Naive thymus-derived CD4-positive, alpha-beta T cell (primary cell): ENCODE measurements around the gene NGEF. TPM values are rescaled to one million over a fixed set of nuclear protein-coding genes. Genes with fewer than 3 reads are reported as not detected.

Source experiments
- ATAC-seq: fragments of 150-1000 bp; cut with Tn5 transposase; 2 replicates; pipeline ENCODE4 v1.10.0; 2021; ENCODE audit warnings: mild to moderate bottlenecking, moderate library complexity
- CTCF ChIA-PET: fragments of 350-600 bp; sonication (Branson Sonifier 250); formaldehyde crosslinking; loops from one replicate; lab custom pipeline; 2021; ENCODE audit warnings: antibody characterized with exemption; lab: Charles Lee
- POLR2A ChIA-PET: fragments of 350-600 bp; sonication (Branson Sonifier 250); formaldehyde crosslinking; loops from one replicate; lab custom pipeline; 2021; ENCODE audit warnings: antibody characterized with exemption, inconsistent platforms; lab: Charles Lee
- DNase-seq, 9 donors: peaks; one replicate each; pipeline versions ENCODE4 v3.0.0 to v3.0.0-alpha.2; 2020 to 2022; ENCODE audit warnings: mixed read lengths in 1 of 9
- H3K27ac ChIP-seq: one replicate; pipeline ENCODE4 v1.7.0; 2013; ENCODE audit warnings: mild to moderate bottlenecking, low read depth, low read length, moderate library complexity
- H3K27me3 ChIP-seq, 2 donors: one replicate each; pipeline ENCODE4 v1.7.0; 2013; ENCODE audit warnings: low read length in 2 of 2, mild to moderate bottlenecking in 2 of 2, moderate library complexity in 2 of 2; ENCODE audit not compliant: control insufficient read depth in 2 of 2, insufficient read depth in 2 of 2
- H3K36me3 ChIP-seq, 3 experiments: 1 replicate in 2 of 3; 2 replicates in 1 of 3; pipeline ENCODE4 v1.7.0; 2013; ENCODE audit warnings: low read length in 3 of 3, mild to moderate bottlenecking in 3 of 3, moderate library complexity in 1 of 3; ENCODE audit not compliant: insufficient read depth in 3 of 3, control insufficient read depth in 2 of 3
- H3K4me1 ChIP-seq, 2 donors: one replicate each; pipeline ENCODE4 v1.7.0; 2013; ENCODE audit warnings: low read length in 2 of 2, mild to moderate bottlenecking in 2 of 2, moderate library complexity in 1 of 2; ENCODE audit not compliant: control insufficient read depth in 2 of 2, insufficient read depth in 2 of 2
- H3K4me3 ChIP-seq: 2 replicates; pipeline ENCODE4 v1.7.0; 2013; ENCODE audit warnings: mild to moderate bottlenecking, low read length
- H3K9me3 ChIP-seq, 3 experiments: 1 replicate in 2 of 3; 2 replicates in 1 of 3; pipeline ENCODE4 v1.7.0; 2013; ENCODE audit warnings: low read length in 3 of 3; ENCODE audit not compliant: control insufficient read depth in 2 of 3
- H3K27ac Mint-ChIP-seq, 9 donors: one replicate each; pipeline ENCODE4 v1.8.0; 2020 to 2022; ENCODE audit warnings: mixed read lengths in 9 of 9, mild to moderate bottlenecking in 8 of 9, moderate library complexity in 5 of 9, inconsistent platforms in 2 of 9
- H3K27me3 Mint-ChIP-seq, 5 donors: one replicate each; pipeline ENCODE4 v1.8.0; 2021 to 2022; ENCODE audit warnings: mixed read lengths in 5 of 5, mild to moderate bottlenecking in 1 of 5
- H3K36me3 Mint-ChIP-seq, 5 donors: one replicate each; pipeline ENCODE4 v1.8.0; 2020 to 2022; ENCODE audit warnings: mixed read lengths in 5 of 5, mild to moderate bottlenecking in 3 of 5, inconsistent platforms in 1 of 5
- H3K4me1 Mint-ChIP-seq, 7 donors: one replicate each; pipeline ENCODE4 v1.8.0; 2020 to 2022; ENCODE audit warnings: mixed read lengths in 7 of 7, mild to moderate bottlenecking in 3 of 7, inconsistent platforms in 1 of 7
- H3K4me3 Mint-ChIP-seq, 10 donors: one replicate each; pipeline ENCODE4 v1.8.0; 2020 to 2022; ENCODE audit warnings: mild to moderate bottlenecking in 10 of 10, mixed read lengths in 10 of 10, moderate library complexity in 6 of 10, inconsistent platforms in 2 of 10
- H3K9me3 Mint-ChIP-seq, 11 donors: one replicate each; pipeline ENCODE4 v1.8.0; 2020 to 2022; ENCODE audit warnings: mixed read lengths in 11 of 11, mild to moderate bottlenecking in 4 of 11, inconsistent platforms in 1 of 11, moderate library complexity in 1 of 11
- intact Hi-C, 2 donors: fragments of 100-400 bp; cut with micrococcal nuclease; formaldehyde crosslinking; loops; one replicate each; pipeline ENCODE4 v1.15.1; 2023
- polyA plus RNA-seq, 2 donors: library from polyadenylated mRNA; unstranded; fragments of 300-500 nt; fragmentation: Illumina TruSeq; gene quantifications; one replicate each; pipeline ENCODE4 v1.2.3, GENCODE V29; 2021
- total RNA-seq, 6 experiments: library from RNA in 5 of 6; stranded (reverse) in 5 of 6; gene quantifications; 1 replicate in 5 of 6; 2 replicates in 1 of 6; pipeline ENCODE4 v1.2.3 and lab custom pipeline; 2021 to 2026

Gene NGEF
- total and polyA plus RNA-seq, 7 experiments from 2014 or later = not detected

DNA sequence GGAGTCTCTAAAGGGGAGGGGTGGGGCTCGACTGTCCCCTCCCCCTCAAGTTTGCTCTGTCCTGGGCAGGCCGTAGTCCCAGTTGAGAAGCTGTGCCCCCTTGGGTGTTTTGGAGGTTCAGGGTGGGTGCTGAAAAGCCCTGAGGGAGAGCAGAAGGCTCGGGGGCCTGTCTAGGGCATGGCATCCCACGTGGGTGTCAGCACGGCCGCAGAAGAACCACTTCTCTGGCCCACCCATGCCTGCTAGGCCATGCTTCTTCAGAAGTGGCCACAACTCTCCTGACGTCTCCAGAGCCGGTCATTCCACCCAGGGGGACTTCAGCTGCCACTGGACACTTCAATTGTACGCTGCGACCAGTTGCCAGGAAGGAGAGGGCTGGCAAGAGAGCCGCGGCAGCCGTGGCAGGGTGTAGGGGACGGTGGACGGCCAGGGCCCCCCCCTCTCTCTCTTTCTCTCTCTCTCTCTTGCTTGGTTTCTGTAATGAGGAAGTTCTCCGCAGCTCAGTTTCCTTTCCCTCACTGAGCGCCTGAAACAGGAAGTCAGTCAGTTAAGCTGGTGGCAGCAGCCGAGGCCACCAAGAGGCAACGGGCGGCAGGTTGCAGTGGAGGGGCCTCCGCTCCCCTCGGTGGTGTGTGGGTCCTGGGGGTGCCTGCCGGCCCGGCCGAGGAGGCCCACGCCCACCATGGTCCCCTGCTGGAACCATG, 46.9 kb upstream of the NGEF start, which contains the start of gene INPP5D:
INPP5D (plus strand) TSS at position 546 of the 704 bp plus-strand sequence; CDS start at position 683, 137 bp downstream.
- Mint-ChIP-seq H3K27ac (peak within 1 kb of the TSS; percentile 90 to 99 (median 95)), H3K27me3 (peaks cover 0 to under 1% (median 0%) of the 10 kb centered on the region in 5 donors), H3K4me1 (peaks cover 31 to 43% (median 40%) of the 10 kb centered on the region in 7 donors), H3K9me3 (no peaks in the 10 kb centered on the region), H3K36me3 (peaks cover 0 to 10% (median 0%) of the 10 kb centered on the region in 5 donors), H3K4me3 (peak within 1 kb of the TSS; percentile 86 to 98 (median 96))
- peak within 1 kb of the TSS; percentile 85 for H3K27ac ChIP-seq
- peak; percentile 85 for ATAC-seq
- DNase-seq = peak; percentile 51 to 83 (median 78)
- intact Hi-C loops = loop anchor here (1.0 to 10.0 kb wide), 11 partner anchors 19 to 509 kb away; partner anchors contain the start of genes ATG16L1 (in 2 of the 2), EIF4E2 (in 1 of the 2), GIGYF2 (in 1 of the 2) and TIGD1 (in 1 of the 2)
- CTCF ChIA-PET = interaction anchor here (0.6 to 1.7 kb wide), 8 partner anchors 14 to 238 kb away, joined by 3 to 20 read pairs (median 4); no protein-coding TSS in a partner anchor
- POLR2A ChIA-PET = interaction anchor here (0.6 to 4.4 kb wide), 16 partner anchors 8 to 326 kb away, joined by 3 to 144 read pairs (median 6); partner anchors contain the start of gene ATG16L1
- peaks cover 0 to 21% (median 0%) of the 10 kb centered on the region in 3 experiments for H3K36me3 ChIP-seq
- H3K4me3 ChIP-seq = peak within 1 kb of the TSS; percentile 88
- H3K4me1 ChIP-seq = peaks cover 30 to 35% of the 10 kb centered on the region in 2 donors
- no peaks in the 10 kb centered on the region for H3K9me3 ChIP-seq
- no peaks in the 10 kb centered on the region for H3K27me3 ChIP-seq

DNA sequence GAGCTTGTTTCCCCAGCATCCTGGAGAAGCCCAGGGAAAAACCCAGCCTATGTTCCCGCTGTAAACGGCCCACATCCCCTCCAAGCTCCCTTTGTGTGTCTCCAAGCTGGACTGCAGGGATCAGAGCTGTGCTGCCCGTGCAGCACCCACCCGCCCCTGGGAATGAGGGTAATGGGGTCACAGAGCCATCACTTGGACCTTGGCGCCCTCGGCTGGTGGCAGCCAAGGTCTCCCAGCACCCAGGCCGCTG, 46.4 kb upstream of the NGEF start:
- Histone ChIP-seq H3K27me3 (no peaks in the 10 kb centered on the region), H3K9me3 (no peaks in the 10 kb centered on the region), H3K36me3 (peaks cover 0 to 20% (median 0%) of the 10 kb centered on the region in 3 experiments), H3K27ac (peak overlapping the region; percentile 85), H3K4me3 (peak overlapping the region; percentile 88), H3K4me1 (peaks cover 25 to 32% of the 10 kb centered on the region in 2 donors)
- intact Hi-C loops = no loop called here
- CTCF ChIA-PET = interaction anchor here (0.6 kb wide), 1 partner anchor 238 kb away, joined by 3 read pairs; no protein-coding TSS in a partner anchor
- no peaks in the 10 kb centered on the region for H3K9me3 Mint-ChIP-seq
- ATAC-seq (no peak), DNase-seq (no peak)
- peaks cover 0 to 5% (median 0%) of the 10 kb centered on the region in 5 donors for H3K27me3 Mint-ChIP-seq
- H3K27ac Mint-ChIP-seq = peak overlapping the region in 8 of 9 donors; percentile 90 to 99 (median 95)
- H3K4me1 Mint-ChIP-seq = peaks cover 29 to 41% (median 35%) of the 10 kb centered on the region in 7 donors
- peaks cover 0 to 10% (median 0%) of the 10 kb centered on the region in 5 donors for H3K36me3 Mint-ChIP-seq
- H3K4me3 Mint-ChIP-seq = peak overlapping the region in 9 of 10 donors; percentile 86 to 98 (median 96)
- POLR2A ChIA-PET = interaction anchor here (0.8 to 4.4 kb wide), 7 partner anchors 10 to 325 kb away, joined by 4 to 144 read pairs (median 8); no protein-coding TSS in a partner anchor

DNA sequence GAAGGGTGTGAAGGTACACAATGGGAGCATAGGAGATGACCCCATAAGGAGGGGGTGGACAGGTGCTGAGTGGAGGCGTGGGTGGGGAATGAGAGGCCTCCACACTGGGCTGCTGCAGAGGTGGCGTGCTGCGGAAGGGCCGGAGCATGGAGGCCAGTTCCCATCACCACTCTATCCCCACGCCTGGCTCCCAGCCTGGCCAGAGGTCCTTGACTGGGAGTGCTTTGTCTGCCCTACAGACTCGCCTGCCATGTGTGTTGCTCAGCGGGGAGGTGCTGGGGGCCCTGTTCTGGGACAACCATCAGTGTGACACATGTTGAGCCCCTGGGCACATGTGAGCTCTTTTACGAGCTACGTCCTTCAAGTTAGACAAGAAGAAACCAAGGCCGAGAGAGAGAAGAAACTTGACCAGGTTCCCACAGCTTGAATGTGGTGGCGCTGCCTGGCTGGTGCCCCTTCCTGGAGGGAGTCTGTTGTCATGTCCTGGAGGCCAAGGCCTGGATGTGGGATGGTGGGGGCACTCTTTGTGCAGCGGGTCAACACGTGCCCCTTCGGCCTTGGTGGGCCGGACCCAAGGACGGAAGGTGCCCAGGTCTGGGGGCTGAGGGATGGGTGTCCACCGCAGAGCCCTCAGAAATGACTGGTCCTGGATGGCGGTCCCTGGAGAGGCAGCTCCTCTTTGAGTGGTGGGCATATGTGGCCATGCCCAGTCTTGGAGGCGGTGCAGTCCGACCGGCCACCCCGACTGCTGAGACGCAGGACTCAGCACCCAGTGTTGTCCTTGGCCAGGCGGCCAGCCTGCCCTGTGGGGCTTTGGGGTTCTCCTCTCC, 45.9 kb upstream of the NGEF start:
- Mint-ChIP-seq H3K36me3 (peaks cover 0 to 10% (median 0%) of the 10 kb centered on the region in 5 donors), H3K27me3 (peaks cover 0 to 10% (median 0%) of the 10 kb centered on the region in 5 donors), H3K4me1 (peaks cover 30 to 41% (median 34%) of the 10 kb centered on the region in 7 donors), H3K27ac (peak overlapping the region; percentile 68 to 99 (median 95)), H3K9me3 (no peaks in the 10 kb centered on the region), H3K4me3 (peak overlapping the region; percentile 30 to 97 (median 67))
- Histone ChIP-seq H3K4me1 (peaks cover 23 to 31% of the 10 kb centered on the region in 2 donors), H3K27me3 (no peaks in the 10 kb centered on the region), H3K27ac (peak overlapping the region; percentile 85), H3K36me3 (peaks cover 0 to 15% (median 0%) of the 10 kb centered on the region in 3 experiments), H3K4me3 (peak overlapping the region; percentile 88), H3K9me3 (no peaks in the 10 kb centered on the region)
- DNase-seq (no peak), ATAC-seq (no peak)
- POLR2A ChIA-PET = interaction anchor here (0.6 to 4.4 kb wide), 6 partner anchors 22 to 330 kb away, joined by 3 to 144 read pairs (median 8); no protein-coding TSS in a partner anchor
- intact Hi-C loops = no loop called here
- CTCF ChIA-PET = no interaction called here

GRCh38 chr2:233056961-233057605, 44.0 kb upstream of the NGEF start:
- Histone ChIP-seq H3K4me1 (peaks cover 17 to 22% of the 10 kb centered on the region in 2 donors), H3K27ac (no peak overlapping the region), H3K4me3 (no peak overlapping the region), H3K27me3 (no peaks in the 10 kb centered on the region), H3K36me3 (peaks cover 0 to 11% (median 0%) of the 10 kb centered on the region in 3 experiments), H3K9me3 (no peaks in the 10 kb centered on the region)
- intact Hi-C loops = no loop called here
- DNase-seq = no peak
- Mint-ChIP-seq H3K9me3 (no peaks in the 10 kb centered on the region), H3K27ac (peak overlapping the region in 4 of 9 donors; percentile 7 to 71 (median 39)), H3K36me3 (peaks cover 0 to 7% (median 0%) of the 10 kb centered on the region in 5 donors), H3K4me1 (peaks cover 14 to 28% (median 20%) of the 10 kb centered on the region in 7 donors), H3K4me3 (peak overlapping the region in 2 of 10 donors; percentile 30 to 60), H3K27me3 (peaks cover 0 to 23% (median 0%) of the 10 kb centered on the region in 5 donors)
- POLR2A ChIA-PET = interaction anchor here (1.1 kb wide), 1 partner anchor 58 kb away, joined by 4 read pairs; no protein-coding TSS in a partner anchor
- no peak for ATAC-seq
- CTCF ChIA-PET = no interaction called here

DNA sequence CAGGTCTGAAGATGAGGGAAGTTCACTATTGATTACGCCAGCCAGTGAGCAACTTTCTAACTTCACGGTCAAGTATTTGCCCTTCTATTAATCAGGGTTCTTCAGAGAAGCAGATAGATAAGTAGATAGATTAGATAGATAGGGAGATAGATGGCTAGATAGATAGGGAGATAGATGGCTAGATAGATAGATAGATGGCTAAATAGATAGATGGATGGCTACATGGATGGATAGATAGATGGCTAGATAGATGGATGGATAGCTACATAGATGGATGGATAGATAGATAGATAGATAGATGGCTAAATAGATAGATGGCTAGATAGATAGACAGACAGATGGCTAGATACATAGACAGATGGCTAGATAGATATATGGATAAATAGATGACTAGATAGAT, 42.3 kb upstream of the NGEF start:
- no peak overlapping the region for H3K4me3 Mint-ChIP-seq
- intact Hi-C loops = no loop called here
- no peak overlapping the region for H3K27ac Mint-ChIP-seq

More for the DNA sequence above, 42.3 kb upstream of the NGEF start:
- no peak for DNase-seq
- ChIA-PET CTCF (interaction anchor here (0.5 to 2.5 kb wide), 3 partner anchors 9 to 196 kb away, joined by 3 to 10 read pairs (median 6); no protein-coding TSS in a partner anchor), POLR2A (no interaction called here)
- peaks cover 0 to 33% (median 0%) of the 10 kb centered on the region in 5 donors for H3K27me3 Mint-ChIP-seq
- ATAC-seq = no peak
- H3K4me1 Mint-ChIP-seq = peaks cover 14 to 28% (median 22%) of the 10 kb centered on the region in 7 donors
- H3K36me3 ChIP-seq = peaks cover 0 to 2% (median 0%) of the 10 kb centered on the region in 3 experiments
- no peaks in the 10 kb centered on the region for H3K27me3 ChIP-seq
- H3K9me3 Mint-ChIP-seq = no peaks in the 10 kb centered on the region
- no peaks in the 10 kb centered on the region for H3K9me3 ChIP-seq
- no peaks in the 10 kb centered on the region for H3K36me3 Mint-ChIP-seq
- H3K4me3 ChIP-seq = no peak overlapping the region
- peaks cover 17 to 22% of the 10 kb centered on the region in 2 donors for H3K4me1 ChIP-seq
- no peak overlapping the region for H3K27ac ChIP-seq
